ENCODE results near the gene C17orf50. TPM values are rescaled to one million over a fixed set of nuclear protein-coding genes. Genes with fewer than 3 reads are reported as not detected.
A peak's percentile ranks its signal among the peaks of the same experiment; 100 is the strongest.

The C17orf50 gene
- polyA plus RNA-seq (ENCODE audit: insufficient read length in 4 of 4), result under 1 TPM in 1 of 4 donors, not detected in 3; 0.21 TPM

DNA sequence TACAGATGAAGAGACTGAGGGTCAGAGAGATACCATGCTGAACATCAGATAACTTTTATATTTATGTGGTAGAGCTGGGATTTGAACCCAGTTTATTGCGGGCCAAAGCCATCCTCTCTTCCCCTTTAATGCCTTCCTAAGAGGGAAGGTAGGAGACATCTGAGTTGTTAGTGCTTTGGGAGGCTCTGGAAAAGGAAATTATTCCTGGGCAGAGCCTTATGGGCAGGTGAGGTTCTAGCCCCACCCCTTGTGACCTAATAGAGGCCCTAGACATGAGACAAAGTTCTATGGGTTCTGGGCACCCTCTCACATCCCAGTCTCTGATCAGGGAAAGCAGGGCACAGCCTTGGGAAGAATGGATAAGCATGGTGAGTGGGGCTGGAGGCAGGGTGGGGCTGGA, at the start of gene C17orf50:
Gene C17orf50, plus strand, starts transcription at position 301 of the 400 bp plus-strand sequence. Its CDS starts 55 bp downstream, at position 356.
- no peak for DNase-seq (ENCODE audit: low read depth in 4 of 4, low spot score in 3 of 4)

DNA sequence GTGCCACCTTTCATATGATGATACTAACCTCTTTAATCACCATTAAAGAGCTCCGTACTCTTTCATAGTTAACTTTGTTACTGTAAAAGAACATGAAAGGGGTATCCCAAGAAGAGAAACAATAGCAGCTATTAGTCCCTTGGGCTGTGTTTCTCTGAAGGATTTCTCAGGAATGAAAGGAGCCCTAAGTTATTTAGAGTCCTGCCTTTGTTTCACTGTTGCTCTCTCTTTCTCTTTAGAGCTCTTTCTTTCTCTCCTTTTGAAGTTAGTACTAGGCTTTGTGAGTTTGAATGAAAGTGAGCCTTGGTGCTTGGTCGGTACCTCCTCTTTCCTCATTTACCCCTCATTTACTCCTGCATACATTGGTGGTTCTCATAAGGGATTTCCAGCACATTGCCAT, 49.7 kb upstream of the C17orf50 start:
- DNase-seq (ENCODE audit: low read depth in 4 of 4, low spot score in 3 of 4), result no peak

DNA sequence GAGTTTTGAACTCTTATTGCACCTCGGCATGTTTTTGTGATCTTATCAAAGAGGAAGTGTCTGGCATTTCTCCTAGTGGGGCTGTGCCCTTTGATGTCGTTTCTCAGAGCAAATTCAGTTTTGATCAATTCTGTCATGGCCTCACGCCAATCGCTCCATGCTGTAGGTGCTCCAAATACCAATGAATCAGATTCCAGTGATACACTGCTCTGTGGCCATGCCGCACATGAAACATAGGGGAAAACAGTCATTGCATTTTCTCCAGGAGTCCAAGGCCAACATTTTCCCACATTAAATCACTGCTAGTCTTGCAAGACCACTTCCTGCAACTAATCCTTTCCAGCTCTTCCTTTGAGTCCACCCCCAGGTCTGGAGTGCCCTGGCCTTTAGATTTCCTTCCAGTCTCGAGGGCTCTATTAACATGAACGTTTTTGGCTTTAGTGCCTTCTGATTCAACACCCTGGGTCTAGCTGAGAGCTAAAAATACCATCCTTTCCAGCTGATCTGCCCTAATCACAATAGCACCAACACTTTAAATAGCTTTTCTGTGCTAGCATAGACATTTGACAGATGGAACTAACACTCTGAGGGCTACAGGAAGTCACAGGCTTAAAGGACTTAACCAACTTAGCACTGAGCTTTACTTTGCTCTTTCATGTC, 47.5 kb upstream of the C17orf50 start:
- peak in 2 of 4 donors; percentile 34 to 55 for DNase-seq (ENCODE audit: low read depth in 4 of 4, low spot score in 3 of 4)

DNA sequence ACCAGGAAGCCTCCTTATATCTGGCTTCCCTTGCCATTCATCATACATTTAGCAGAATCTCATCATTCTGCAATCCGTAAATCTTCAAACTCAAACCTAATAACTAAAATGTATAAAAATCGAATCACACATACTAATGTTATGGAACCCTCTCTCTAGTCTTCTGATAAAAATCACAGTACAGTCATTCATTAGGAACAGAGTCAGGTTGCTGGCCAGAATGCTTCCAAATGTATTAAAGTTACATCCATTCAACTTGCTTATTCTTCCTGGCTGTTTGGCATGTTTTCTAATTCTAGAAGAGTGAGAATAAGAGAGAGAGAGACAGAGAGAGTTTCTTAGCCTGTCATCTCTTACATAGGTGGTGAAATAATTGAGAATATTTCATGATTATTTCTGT, 45.7 kb upstream of the C17orf50 start:
- DNase-seq (ENCODE audit: low read depth in 4 of 4, low spot score in 3 of 4), result no peak

DNA sequence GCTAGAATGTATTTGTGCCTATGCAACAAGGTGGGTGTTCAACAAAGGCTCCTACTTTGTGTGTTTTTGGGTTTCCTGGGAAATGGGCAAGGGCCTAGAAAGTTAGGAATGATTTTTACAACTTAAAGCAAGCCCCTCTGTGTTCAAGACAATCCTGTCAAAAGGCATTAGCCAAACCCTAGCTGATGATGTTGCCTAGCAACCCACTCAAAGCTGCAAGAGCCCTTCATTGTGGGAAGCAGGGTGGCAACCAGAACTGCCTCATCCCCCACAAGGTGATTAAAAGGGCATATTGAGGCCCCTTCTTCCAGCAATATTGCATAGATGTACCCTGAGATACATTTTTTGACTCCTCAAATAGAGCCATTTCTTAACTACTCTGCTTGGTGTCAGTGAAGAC, 45.3 kb upstream of the C17orf50 start:
- no peak for DNase-seq (ENCODE audit: low read depth in 4 of 4, low spot score in 3 of 4)

DNA sequence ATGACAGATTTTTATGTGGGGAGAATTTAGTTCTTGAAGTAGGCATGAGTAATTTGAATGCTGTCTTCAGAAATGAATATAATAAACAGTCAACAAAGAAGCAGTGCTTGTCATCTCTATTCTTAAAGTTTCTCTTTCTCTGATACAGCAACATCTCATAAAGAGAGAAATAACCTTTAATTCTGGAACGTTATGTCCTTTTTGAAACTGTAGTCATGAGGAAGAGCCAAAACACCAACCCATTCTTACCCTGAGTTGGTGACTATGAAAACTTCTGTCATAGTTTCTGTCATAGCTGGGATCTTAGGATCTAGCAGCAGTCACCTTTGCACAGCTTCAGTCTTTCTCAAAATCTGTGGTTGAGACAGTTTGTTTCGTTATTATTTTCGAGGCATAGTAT, 44.5 kb upstream of the C17orf50 start:
- DNase-seq (ENCODE audit: low read depth in 4 of 4, low spot score in 3 of 4), result no peak

DNA sequence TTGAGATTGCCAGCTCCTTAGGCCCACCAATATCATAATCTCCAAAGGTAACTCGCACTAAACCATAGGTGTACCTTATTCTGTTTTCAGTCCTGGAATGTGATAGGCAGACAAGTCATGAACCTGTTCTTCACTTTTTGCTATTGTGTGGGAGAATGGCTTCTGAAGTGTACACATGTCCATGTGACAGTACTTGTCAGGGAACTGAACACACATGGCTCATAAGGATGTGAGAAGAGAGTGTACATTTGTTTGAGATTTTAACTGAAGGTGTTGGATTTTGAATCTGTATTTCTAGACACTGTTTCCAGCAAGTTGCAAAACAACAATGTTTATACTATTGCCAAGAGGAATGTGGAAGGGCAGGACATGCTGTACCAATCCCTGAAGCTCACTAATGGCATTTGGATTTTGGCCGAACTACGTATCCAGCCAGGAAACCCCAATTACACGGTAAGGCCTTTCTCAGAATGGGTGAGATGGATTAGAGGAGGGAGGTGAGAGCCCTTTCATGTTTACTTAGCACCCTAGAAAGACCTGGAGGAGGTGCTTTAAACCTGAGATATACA, 43.7 kb upstream of the C17orf50 start:
- DNase-seq (ENCODE audit: low read depth in 4 of 4, low spot score in 3 of 4), result no peak

DNA sequence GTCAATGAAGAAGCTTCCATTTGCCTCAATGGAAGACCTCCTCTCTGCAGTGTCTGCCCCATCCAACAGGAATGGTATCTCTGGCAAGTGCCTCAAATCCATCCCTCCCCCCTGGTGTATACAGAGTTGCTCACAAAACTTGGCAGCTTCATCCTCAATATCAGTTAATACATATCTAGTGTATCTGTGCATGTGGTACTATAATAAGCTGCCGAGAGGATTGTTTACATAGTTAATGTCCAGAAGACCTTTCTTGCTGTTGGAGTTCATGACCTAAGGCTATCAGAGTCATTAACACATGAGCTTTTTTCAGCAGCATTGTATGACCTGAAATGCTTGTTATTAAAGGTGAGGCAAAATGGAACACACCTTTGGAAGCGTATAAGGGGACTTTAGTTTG, 43.2 kb upstream of the C17orf50 start:
- no peak for DNase-seq (ENCODE audit: low read depth in 4 of 4, low spot score in 3 of 4)

DNA sequence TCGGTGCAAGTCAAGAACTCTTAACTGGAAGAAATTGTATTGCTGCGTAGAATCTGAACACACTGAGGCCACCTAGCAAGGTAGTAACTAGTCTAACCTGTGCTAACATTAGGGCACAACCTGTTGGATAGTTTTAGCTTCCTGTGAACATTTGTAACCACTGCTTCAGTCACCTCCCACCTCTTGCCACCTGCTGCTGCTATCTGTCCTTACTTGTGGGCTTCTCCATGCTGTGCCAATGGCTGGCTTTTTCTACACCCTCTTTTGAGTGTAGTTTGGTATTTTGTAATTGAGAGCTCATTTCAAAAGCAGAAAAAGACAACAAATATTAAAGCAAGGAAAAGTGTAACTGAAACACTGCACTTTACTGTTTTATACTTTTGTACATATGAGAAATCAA, 37.0 kb upstream of the C17orf50 start:
- no peak for DNase-seq (ENCODE audit: low read depth in 4 of 4, low spot score in 3 of 4)

DNA sequence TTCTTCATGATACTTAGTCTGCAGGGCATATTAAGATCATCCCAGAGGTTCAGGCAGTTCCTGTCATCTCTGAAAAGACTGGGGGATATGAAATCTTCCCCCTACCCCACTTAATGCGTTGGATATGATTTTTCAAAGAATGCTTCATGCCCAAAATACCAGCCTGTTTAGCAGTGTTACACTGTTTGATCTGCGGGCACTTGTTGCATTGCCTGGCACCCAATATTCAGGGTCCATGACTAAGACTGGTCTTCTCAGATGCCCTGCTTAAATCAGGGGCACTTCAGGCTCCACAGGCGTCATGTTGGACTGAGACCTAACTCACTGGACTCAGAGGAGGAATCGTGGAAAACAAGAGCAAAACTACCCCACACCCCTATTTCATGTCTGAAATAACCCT, 35.6 kb upstream of the C17orf50 start:
- no peak for DNase-seq (ENCODE audit: low read depth in 4 of 4, low spot score in 3 of 4)

DNA sequence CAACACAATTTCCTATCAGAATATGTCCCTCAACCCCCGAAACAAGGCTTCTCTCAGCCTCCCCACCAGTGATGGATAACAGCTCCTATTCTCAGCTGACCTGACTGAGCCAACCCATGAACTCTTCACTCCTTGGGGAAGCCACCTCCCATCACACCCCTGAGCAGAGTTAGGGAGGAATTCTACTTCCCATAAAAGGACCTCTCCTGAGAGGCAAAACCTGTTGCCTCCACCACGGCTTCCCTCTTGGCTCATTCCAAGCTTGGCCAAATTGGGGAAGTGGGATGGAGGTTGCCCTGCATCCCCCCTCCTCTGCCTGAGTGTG, 34.9 kb upstream of the C17orf50 start:
- no peak for DNase-seq (ENCODE audit: low read depth in 4 of 4, low spot score in 3 of 4)

DNA sequence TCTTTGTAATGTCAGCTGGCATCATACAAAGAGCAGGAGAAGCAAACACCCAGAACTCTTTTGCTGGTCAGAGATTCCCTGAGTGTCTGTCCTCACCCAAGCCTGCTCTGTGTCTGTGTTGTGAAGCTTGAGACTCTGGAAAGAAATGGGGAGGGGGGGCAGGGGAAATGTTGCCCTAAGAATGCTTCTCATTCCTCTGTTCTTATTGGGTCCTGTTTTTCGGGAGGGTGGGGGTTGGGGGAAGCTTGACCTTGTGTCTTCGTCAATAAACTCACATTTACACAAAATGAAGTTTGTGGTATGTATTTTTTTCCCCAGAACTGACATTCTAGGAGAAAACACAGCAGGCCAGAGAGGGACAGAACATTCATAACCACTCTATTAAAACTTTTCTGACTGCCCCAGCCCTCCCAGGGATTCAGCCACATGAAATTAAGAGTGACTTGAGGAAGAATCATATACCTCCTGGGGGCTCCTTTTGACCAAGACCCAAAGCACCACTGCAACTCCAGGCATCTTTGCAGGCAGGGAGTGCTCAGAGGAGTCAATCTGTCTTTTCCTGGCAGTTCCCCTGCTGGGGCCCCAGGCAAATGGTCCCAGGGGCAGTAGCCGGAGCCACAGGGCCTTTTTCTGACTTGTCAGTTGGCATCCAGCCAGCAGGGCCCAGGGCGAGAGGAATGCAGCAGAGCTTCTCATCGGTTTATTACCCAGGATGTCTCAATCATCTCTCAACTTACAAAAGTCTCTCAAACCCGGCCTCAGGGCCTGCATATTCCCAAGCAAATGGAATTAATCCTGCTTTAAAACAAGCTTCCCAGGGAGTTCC, 34.3 kb upstream of the C17orf50 start:
- DNase-seq (ENCODE audit: low read depth in 4 of 4, low spot score in 3 of 4), result no peak

DNA sequence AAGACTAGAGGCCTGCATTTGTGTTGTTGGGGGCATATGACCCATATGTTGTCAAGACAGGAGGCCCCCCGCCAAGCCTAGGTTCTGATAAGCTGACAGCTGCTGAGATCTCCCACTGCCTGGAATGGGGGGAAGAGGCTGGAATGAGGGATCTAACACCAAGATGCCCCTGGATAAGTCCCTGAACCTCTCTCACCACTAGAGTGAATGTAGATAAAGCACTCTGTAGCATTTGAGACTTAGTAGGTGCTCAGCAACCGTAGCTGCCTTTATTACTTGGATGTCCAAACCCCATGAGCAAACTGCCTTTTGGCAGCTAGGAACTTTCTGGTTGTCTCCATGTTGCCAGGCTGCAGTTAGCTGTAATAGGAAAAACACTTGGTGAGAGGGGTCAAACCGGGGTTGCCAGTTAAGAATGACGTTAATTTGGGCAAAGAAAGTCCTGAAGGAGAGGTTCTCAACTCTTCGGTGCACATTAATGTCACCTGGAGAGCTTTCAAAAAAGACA, 33.7 kb upstream of the C17orf50 start:
- DNase-seq (ENCODE audit: low read depth in 4 of 4, low spot score in 3 of 4), result no peak

DNA sequence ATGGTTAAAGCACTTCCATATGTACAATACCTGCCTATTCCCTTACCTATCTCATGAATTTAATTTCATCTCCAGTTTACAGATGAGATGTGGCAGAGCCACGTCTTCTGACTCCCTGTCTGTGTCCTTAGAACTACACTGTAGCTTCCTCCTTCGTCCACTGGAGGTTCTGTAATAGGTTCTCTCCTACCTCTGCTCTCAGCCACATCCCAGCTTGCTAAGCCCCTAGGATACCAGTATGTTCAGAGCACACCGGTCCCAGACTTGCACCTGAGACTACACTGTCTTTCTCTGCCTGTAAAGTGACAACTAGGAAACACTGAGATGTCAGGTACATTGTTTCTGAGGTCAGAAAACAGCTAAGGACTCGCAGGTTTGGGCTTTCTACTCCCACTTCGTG, 33.1 kb upstream of the C17orf50 start:
- DNase-seq (ENCODE audit: low read depth in 4 of 4, low spot score in 3 of 4), result no peak

DNA sequence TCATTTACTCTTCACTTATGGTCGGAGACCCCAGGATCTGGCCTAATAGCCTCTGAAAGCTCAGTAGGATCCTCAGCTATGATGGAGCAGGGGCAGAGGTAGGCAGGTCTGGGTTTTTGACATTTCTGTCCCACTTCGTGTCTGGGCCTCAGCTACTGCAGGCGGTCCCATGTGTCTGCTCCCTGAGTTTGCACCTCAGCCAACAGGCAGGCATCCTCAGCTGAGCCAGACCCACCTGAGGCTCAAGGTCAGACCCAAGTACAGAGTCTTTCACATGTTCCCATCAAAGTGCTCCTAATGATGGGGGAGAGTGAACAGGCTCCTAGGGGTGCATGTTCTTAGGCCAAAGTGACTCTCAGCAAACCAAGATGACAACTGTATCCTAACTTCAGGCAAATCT, 32.1 kb upstream of the C17orf50 start:
- no peak for DNase-seq (ENCODE audit: low read depth in 4 of 4, low spot score in 3 of 4)

DNA sequence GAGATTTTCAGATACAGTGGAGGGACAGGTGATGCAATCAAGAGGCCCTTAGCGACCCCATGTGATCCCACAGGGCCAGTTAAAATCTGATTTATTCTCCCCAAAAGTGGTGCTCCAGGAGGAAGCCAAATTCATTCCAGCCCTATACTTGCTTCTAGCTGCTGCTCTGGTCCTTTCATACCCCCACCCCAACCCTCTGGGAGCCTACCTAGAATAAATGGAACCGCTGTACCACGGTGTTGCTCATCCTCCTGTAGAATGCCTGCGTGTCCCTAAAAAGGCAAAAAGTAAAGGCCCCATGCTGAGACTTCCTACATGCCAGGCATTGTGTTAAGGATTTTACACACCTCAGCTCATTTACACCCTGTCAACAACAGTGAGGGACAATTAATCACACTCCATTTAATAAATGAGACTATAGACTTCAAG, 31.3 kb upstream of the C17orf50 start:
- DNase-seq (ENCODE audit: low read depth in 4 of 4, low spot score in 3 of 4), result no peak

DNA sequence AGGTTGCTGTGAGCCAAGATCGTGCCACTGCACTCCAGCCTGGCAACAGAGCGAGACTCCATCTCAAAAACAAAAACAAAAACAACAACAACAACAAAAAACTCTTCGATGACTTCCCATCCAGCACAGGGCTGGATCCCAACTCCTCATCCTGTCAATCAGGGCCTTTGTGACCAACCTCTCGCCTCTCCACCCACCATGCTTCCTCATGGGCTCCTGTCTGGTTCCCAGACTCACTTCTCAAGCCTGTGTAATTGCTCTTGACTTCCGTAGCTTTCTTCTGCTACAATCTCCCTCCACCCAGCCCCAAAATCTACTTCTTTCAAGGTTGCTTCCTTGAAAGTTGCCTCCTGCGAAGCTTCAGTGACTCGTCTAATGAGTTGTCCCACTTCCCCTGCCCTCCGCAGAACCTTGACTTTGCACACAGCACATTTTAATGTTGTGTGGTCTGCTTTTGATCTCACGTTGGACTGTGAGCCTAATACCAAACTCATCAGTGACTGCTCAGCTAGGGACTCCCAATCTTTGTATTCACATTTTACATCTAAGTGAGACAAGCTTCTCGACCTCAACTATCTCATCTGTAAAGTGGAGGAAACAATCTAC, 30.2 kb upstream of the C17orf50 start:
- no peak for DNase-seq (ENCODE audit: low read depth in 4 of 4, low spot score in 3 of 4)

DNA sequence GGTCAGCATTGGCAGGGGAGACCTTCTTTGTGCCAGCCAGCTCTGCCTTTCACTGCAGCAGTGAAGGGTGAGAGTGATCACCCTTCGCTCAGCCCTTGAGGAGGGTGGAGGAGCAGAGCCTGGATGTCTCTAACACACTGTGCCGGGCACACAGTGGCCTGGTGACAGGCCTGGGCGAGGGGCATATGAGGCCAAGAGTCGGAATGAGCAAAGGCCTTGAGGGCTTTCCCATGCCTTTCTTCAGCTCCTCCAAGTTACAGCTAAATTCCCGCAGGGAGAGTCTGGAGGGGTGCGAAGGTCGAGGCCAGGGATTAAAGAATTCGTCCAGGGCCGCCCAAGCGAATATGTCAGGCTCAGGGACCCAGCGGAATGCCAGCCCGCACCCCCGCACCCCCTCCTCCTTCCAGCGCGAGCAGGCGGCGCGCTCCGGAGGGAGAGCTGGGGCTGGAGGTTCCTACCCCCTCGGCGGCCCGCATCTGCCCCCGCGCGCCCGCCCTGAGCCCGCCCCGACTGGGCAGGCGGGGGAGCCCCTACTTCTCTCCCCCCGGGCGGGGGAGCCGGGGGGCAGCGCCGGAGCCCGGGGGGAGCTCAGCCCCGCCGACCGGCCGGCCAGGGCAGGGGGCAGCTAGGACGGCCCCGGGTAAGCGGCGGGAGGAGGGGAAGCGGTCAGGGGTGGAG, 29.3 kb upstream of the C17orf50 start, which contains the start of gene RASL10B:
Gene RASL10B, plus strand, starts transcription at position 401 of the 678 bp plus-strand sequence. CDS start 3,546 bp downstream, outside the sequence.
- DNase-seq (ENCODE audit: low read depth in 4 of 4, low spot score in 3 of 4), result no peak

DNA sequence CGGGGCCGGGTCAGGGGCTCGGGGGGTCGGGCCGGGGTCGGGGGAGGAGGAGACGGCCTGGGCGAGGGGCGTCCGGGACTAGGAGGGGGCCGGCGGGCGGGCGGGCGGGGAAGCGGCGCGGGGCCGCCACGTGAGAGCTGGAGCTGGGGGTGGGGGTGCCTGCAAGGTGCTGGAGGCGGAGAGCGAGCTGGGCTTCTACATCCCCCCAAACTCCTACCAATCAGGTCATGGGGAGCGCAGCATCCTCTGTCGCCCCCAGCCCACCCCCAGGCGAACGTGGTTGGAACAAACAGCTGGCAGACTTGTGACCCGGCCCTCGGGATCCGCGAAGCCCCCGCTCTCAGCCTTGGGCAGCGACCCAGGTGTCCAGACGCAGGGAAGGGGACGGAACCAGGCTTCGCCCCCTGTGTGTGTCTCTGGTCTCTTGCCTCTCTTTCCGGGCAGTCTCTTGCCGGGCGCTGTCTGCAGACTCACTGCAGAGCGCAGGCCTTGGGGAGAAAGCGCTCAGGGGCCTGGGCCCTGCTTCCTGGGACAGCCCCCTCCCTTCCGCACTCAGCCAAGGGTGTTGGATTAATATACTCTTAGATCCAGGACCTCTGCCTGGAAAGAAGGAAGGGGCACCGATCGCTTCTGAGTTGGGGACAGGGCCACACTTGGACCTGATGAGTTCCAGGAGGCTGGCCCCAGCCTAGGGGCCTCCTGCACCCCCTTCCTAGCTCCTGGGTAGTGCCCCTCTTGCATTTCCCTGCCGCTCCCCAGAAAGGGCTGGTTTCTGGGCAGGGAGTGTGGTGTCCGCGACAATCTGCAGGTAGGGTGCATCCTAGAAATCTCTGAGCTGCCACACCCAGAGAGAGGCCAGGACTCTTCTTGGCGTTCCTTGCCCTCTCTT, 28.5 kb upstream of the C17orf50 start:
- DNase-seq (ENCODE audit: low read depth in 4 of 4, low spot score in 3 of 4), result no peak

DNA sequence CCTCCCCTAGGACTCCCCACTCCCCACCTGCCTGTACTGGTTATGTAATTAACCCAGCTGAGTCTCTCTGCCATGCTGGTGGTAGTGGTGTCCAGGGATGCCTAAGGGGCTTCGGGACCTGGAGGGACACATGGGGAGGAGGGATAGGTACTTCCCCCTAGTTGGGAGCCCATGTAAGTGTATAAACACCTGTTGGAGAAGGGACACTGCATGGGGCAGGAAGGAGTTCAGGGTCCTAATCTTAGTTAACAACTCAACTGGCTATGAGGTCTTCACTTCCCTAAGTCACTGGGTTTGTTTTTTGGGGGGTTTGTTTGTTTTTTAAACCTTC, 27.9 kb upstream of the C17orf50 start:
- no peak for DNase-seq (ENCODE audit: low read depth in 4 of 4, low spot score in 3 of 4)
